HepG2 (cell line): ENCODE results near the gene GSDMA. TPM values are rescaled to one million over a fixed set of nuclear protein-coding genes. Genes with fewer than 3 reads are reported as not detected.

Experiments
- AGO1 ChIP-seq: fragments of 200-400 bp; formaldehyde crosslinking; IDR thresholded peaks from 2 replicates; pipeline ENCODE4 v1.6.1; 2017; ENCODE audit warnings: mild to moderate bottlenecking, low read depth, low read length, moderate library complexity; ENCODE audit not compliant: poor library complexity, severe bottlenecking
- ASH2L ChIP-seq: fragments of 300-600, 200-600 bp; sonication (generic); IDR thresholded peaks from 2 replicates; pipeline ENCODE4 v1.7.0; 2017; ENCODE audit warnings: low read depth, mild to moderate bottlenecking, moderate library complexity, mixed read lengths, low read length; ENCODE audit not compliant: insufficient read length
- DMAP1 ChIP-seq: IDR thresholded peaks from 2 replicates; pipeline ENCODE4 v1.6.1; 2016
- HCFC1 ChIP-seq: fragments of 150-350 bp; IDR thresholded peaks from 2 replicates; pipeline ENCODE4 v1.6.1; 2014; ENCODE audit warnings: low read depth, low read length
- HNRNPUL1 ChIP-seq: fragments of 200-400 bp; formaldehyde crosslinking; IDR thresholded peaks from 2 replicates; pipeline ENCODE4 v1.6.1; 2017; ENCODE audit warnings: low read depth, mild to moderate bottlenecking, low read length, moderate library complexity
- NCOA2 ChIP-seq: sonication (generic); formaldehyde crosslinking; IDR thresholded peaks from 2 replicates; pipeline ENCODE4 v1.8.0; 2022; ENCODE audit warnings: inconsistent platforms
- NFYB ChIP-seq: sonication (generic); formaldehyde crosslinking; IDR thresholded peaks from 2 replicates; pipeline ENCODE4 v1.4.0; 2020; ENCODE audit warnings: missing genetic modification reagents
- SAP130 ChIP-seq: IDR thresholded peaks from 2 replicates; pipeline ENCODE4 v1.6.1; 2016; ENCODE audit warnings: low read depth
- SMARCC2 ChIP-seq: fragments of 450-650 bp; IDR thresholded peaks from 2 replicates; pipeline ENCODE4 v1.6.1; 2017; ENCODE audit warnings: antibody characterized with exemption, mild to moderate bottlenecking
- SRSF4 ChIP-seq: fragments of 200-400 bp; formaldehyde crosslinking; IDR thresholded peaks from one replicate; pipeline ENCODE4 v1.6.1; 2018; ENCODE audit warnings: mild to moderate bottlenecking, low read depth, low read length, moderate library complexity; ENCODE audit not compliant: poor library complexity, severe bottlenecking
- XBP1 ChIP-seq: sonication (generic); formaldehyde crosslinking; IDR thresholded peaks from 2 replicates; pipeline ENCODE4 v1.5.0; 2020; ENCODE audit warnings: missing genetic modification reagents
- ZNF160 ChIP-seq: sonication (generic); formaldehyde crosslinking; IDR thresholded peaks from 2 replicates; pipeline ENCODE4 v1.8.0; 2022; ENCODE audit warnings: mild to moderate bottlenecking, inconsistent platforms, missing genetic modification reagents
- ZNF20 ChIP-seq: sonication (generic); formaldehyde crosslinking; IDR thresholded peaks from 2 replicates; pipeline ENCODE4 v1.4.0; 2020; ENCODE audit warnings: mild to moderate bottlenecking, moderate library complexity, missing genetic modification reagents
- ZNF296 ChIP-seq: sonication (generic); formaldehyde crosslinking; conservative IDR thresholded peaks from 2 replicates; pipeline ENCODE4 v1.5.0; 2020; ENCODE audit warnings: mild to moderate bottlenecking, missing genetic modification reagents
- ZNF326 ChIP-seq: sonication (generic); formaldehyde crosslinking; IDR thresholded peaks from 2 replicates; pipeline ENCODE4 v1.4.0; 2020; ENCODE audit warnings: missing genetic modification reagents, borderline replicate concordance
- ZNF496 ChIP-seq: sonication (generic); formaldehyde crosslinking; IDR thresholded peaks from 2 replicates; pipeline ENCODE4 v1.8.1; 2023; ENCODE audit warnings: mild to moderate bottlenecking, moderate library complexity, missing genetic modification reagents; ENCODE audit not compliant: insufficient replicate concordance
- ZNF777 ChIP-seq: sonication (generic); formaldehyde crosslinking; IDR thresholded peaks from 2 replicates; pipeline ENCODE4 v1.4.0; 2020; ENCODE audit warnings: missing genetic modification reagents
- polyA plus RNA-seq, 8 experiments: library from polyadenylated mRNA; depleted of rRNA in 3 of 8; stranded (reverse) in 7 of 8; unstranded in 1 of 8; fragments of >200 nt; fragmentation: Illumina TruSeq in 4 of 8; extraction: Trizol in 4 of 8; gene quantifications; 2 replicates each; pipeline versions ENCODE4 v1.2.1 to v1.2.3, GENCODE V29; 2011 to 2016; ENCODE audit warnings: low read depth in 4 of 8, missing spikeins in 1 of 8, mixed read lengths in 1 of 8; ENCODE audit not compliant: insufficient read depth in 1 of 8
- total RNA-seq, 5 experiments: library from RNA; depleted of rRNA; stranded (reverse); fragments of >200 nt; fragmentation: Illumina TruSeq; extraction: Trizol; gene quantifications; 2 replicates each; pipeline ENCODE4 v1.2.3, GENCODE V29; 2016; ENCODE audit warnings: low read depth in 1 of 5
- TF ChIP-seq, protein P1 (sequence below): sonication (generic); formaldehyde crosslinking; conservative IDR thresholded peaks from 2 replicates; pipeline ENCODE4 v1.4.0; 2020; ENCODE audit warnings: mild to moderate bottlenecking, missing genetic modification reagents, moderate library complexity
- TF ChIP-seq, protein P2 (sequence below): sonication (generic); formaldehyde crosslinking; IDR thresholded peaks from 2 replicates; pipeline ENCODE4 v1.5.0; 2020; ENCODE audit warnings: mild to moderate bottlenecking, missing genetic modification reagents
- TF ChIP-seq, protein P3 (sequence below), 2 experiments: sonication (generic) in 1 of 2; formaldehyde crosslinking in 1 of 2; IDR thresholded peaks; 2 replicates each; pipeline versions ENCODE4 v1.4.0 to v1.6.1; 2018 to 2020; ENCODE audit warnings: missing genetic modification reagents in 2 of 2, borderline replicate concordance in 1 of 2, low read depth in 1 of 2, mild to moderate bottlenecking in 1 of 2, missing biosample characterization in 1 of 2
- TF ChIP-seq, protein P4 (sequence below): sonication (generic); formaldehyde crosslinking; IDR thresholded peaks from 2 replicates; pipeline ENCODE4 v1.4.0; 2020; ENCODE audit warnings: low read depth, mild to moderate bottlenecking, missing genetic modification reagents

GSDMA gene
- total and polyA plus RNA-seq, 2 of the 13 experiments (the other 11 are each of a cell fraction or from before 2014, with no cell fraction given) = not detected

DNA sequence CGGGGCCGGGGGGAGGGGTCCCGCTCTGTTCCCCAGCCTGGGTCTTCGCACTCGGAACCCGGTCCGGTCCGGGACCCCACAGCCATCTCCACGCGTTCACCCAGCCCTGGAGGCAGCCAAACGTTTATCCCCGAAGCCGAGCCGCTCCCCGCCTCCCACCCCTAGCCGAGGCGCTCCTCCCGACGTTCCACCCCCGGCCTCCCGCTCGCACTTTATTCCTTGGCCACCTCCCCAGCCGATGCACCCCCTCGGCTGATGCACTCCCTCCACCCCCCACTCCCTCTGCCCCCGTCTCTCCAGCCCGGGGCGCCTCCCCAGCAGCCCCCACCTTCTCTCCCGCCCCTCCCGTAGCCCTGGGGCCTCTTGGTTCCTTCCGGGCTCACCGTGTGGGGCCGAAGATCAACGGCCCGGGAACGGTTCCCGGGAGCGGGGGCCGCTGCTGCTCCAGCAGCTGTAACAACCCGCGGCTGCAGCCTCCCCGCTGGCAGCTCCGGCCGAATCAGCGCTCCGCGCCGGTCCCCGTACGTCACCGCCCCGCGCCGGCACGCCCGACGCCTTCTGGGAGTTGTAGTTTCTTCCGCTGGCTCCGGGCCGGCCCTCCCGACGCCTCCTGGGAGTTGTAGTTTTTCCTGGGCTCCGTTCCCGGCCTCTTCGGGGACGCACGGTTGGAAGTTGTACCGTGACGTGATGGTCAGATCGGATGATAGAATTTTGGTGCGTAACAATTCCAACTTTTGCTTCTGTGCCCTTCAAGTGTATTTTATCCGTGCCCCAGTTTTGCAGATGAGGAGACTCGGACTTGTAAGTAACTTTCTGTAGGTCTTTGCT lies 35.5 kb upstream of the GSDMA start, which contains the start of the genes LRRC3C and ORMDL3 (continued):
- TF ChIP-seq NCOA2 (CRISPR knock-in tag) = no peak
- TF ChIP-seq SMARCC2 = peak; percentile 73; the same call in 1 of the 2 replicates
- TF ChIP-seq SAP130 (CRISPR knock-in tag) = peak; percentile 90
- TF ChIP-seq, protein P1, sequence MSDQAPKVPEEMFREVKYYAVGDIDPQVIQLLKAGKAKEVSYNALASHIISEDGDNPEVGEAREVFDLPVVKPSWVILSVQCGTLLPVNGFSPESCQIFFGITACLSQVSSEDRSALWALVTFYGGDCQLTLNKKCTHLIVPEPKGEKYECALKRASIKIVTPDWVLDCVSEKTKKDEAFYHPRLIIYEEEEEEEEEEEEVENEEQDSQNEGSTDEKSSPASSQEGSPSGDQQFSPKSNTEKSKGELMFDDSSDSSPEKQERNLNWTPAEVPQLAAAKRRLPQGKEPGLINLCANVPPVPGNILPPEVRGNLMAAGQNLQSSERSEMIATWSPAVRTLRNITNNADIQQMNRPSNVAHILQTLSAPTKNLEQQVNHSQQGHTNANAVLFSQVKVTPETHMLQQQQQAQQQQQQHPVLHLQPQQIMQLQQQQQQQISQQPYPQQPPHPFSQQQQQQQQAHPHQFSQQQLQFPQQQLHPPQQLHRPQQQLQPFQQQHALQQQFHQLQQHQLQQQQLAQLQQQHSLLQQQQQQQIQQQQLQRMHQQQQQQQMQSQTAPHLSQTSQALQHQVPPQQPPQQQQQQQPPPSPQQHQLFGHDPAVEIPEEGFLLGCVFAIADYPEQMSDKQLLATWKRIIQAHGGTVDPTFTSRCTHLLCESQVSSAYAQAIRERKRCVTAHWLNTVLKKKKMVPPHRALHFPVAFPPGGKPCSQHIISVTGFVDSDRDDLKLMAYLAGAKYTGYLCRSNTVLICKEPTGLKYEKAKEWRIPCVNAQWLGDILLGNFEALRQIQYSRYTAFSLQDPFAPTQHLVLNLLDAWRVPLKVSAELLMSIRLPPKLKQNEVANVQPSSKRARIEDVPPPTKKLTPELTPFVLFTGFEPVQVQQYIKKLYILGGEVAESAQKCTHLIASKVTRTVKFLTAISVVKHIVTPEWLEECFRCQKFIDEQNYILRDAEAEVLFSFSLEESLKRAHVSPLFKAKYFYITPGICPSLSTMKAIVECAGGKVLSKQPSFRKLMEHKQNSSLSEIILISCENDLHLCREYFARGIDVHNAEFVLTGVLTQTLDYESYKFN (CRISPR knock-in tag) = peak; percentile 59; the same call in 1 of the 2 replicates
- no peak for TF ChIP-seq ZNF326
- TF ChIP-seq DMAP1 (CRISPR knock-in tag) = peak; percentile 70; the same call in 1 of the 2 replicates
- TF ChIP-seq ZNF777 = no peak
- TF ChIP-seq, protein P2, sequence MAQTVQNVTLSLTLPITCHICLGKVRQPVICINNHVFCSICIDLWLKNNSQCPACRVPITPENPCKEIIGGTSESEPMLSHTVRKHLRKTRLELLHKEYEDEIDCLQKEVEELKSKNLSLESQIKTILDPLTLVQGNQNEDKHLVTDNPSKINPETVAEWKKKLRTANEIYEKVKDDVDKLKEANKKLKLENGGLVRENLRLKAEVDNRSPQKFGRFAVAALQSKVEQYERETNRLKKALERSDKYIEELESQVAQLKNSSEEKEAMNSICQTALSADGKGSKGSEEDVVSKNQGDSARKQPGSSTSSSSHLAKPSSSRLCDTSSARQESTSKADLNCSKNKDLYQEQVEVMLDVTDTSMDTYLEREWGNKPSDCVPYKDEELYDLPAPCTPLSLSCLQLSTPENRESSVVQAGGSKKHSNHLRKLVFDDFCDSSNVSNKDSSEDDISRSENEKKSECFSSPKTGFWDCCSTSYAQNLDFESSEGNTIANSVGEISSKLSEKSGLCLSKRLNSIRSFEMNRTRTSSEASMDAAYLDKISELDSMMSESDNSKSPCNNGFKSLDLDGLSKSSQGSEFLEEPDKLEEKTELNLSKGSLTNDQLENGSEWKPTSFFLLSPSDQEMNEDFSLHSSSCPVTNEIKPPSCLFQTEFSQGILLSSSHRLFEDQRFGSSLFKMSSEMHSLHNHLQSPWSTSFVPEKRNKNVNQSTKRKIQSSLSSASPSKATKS (CRISPR knock-in tag) = peak; percentile 10; the same call in 1 of the 2 replicates
- TF ChIP-seq HNRNPUL1 = no peak
- TF ChIP-seq ZNF496 (CRISPR knock-in tag) = no peak
- TF ChIP-seq, protein P3, sequence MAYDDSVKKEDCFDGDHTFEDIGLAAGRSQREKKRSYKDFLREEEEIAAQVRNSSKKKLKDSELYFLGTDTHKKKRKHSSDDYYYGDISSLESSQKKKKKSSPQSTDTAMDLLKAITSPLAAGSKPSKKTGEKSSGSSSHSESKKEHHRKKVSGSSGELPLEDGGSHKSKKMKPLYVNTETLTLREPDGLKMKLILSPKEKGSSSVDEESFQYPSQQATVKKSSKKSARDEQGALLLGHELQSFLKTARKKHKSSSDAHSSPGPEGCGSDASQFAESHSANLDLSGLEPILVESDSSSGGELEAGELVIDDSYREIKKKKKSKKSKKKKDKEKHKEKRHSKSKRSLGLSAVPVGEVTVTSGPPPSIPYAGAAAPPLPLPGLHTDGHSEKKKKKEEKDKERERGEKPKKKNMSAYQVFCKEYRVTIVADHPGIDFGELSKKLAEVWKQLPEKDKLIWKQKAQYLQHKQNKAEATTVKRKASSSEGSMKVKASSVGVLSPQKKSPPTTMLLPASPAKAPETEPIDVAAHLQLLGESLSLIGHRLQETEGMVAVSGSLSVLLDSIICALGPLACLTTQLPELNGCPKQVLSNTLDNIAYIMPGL (CRISPR knock-in tag; IDR thresholded peaks at IDR 0.05; ENCODE audit: borderline replicate concordance in 1 of 2, low read depth in 1 of 2) = peak in 1 of 2 experiments; percentile 83; a peak in 2 of 4 replicates
- TF ChIP-seq ZNF20 (CRISPR knock-in tag) = no peak; the same call in 1 of the 2 replicates
- peak; percentile 73; the same call in 1 of the 2 replicates for TF ChIP-seq XBP1 (CRISPR knock-in tag)
- peak; percentile 80 for TF ChIP-seq NFYB
- no peak for TF ChIP-seq ZNF160 (CRISPR knock-in tag)
- TF ChIP-seq HCFC1 = peak; percentile 100
- TF ChIP-seq, protein P4, sequence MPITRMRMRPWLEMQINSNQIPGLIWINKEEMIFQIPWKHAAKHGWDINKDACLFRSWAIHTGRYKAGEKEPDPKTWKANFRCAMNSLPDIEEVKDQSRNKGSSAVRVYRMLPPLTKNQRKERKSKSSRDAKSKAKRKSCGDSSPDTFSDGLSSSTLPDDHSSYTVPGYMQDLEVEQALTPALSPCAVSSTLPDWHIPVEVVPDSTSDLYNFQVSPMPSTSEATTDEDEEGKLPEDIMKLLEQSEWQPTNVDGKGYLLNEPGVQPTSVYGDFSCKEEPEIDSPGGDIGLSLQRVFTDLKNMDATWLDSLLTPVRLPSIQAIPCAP (CRISPR knock-in tag) = no peak
- TF ChIP-seq AGO1 = no peak
- no peak for TF ChIP-seq SRSF4
- TF ChIP-seq ASH2L = peak; percentile 78
- TF ChIP-seq ZNF296 = no peak
